ENCODE data around the gene SNX22. TPM values are rescaled to one million over a fixed set of nuclear protein-coding genes. Genes with fewer than 3 reads are reported as not detected.
"Not testable (repeated sequence)": the region's sequence is repeated elsewhere in the genome, so short reads cannot be mapped to it uniquely, and the experiment has no call there.

Gene SNX22
- polyA plus RNA-seq (ENCODE audit: insufficient read length in 4 of 4), result 1 to 10 TPM; 1.1 to 2.7 (median 1.9) TPM

DNA sequence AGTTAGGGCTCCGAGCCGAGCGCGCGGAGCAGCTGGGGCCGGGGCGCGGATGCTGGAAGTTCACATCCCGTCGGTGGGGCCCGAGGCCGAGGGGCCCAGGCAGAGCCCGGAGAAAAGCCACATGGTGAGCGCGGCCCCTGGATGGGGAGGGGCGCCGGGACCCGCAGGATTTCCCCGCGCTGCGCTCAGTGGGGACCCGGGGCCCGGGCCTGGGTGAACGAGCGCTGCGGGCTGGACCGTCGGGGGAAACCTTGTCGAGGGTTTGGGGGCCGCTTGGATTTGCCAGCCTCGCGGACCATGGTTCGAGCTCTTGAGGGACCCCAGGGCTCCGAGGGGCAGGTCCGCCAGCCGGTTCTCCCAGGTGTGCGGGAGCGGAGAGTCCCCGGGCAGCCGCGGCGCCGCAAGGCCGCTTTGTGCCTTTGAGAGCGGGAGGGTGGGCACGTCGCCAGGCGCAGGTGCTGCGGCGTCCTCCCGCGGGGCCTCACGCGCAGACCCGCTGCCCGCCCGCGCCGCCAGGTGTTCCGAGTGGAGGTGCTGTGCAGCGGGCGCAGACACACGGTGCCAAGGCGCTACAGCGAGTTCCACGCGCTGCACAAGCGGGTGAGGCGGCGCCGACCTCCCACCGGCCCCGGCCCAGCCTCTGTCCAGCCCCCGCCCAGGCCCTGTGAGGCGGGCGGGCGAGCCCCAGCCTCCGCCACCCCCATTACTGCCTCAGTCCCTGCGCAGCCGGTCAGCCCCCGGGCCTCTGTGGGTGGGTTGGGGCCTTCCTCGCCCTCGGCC lies at the start of gene SNX22:
TSS of gene SNX22 (plus strand) at position 5 of the 780 bp plus-strand sequence. CDS start at position 50, 45 bp downstream.
- DNase-seq (ENCODE audit: low read depth in 4 of 4, low spot score in 2 of 4), result no peak

DNA sequence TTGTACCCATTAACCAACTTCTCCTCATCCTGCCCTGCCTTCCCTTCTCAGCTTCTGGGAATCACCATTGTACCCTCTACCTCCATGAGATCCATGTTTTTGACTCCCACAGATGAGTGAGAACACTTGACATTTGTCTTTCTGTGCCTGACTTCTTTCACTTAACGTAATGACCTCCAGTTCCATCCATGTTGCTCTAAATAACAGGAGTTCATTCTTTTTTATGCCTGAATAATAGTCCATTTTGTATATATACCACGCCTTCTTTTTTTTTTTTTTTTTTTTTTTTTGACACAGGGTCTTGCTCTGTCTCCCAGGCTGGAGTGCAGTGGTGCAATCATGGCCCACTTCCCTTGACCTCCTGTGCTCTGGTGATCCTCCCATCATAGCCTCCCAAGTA lies 49.0 kb upstream of the SNX22 start:
- no peak for DNase-seq (ENCODE audit: low read depth in 4 of 4, low spot score in 2 of 4)

DNA sequence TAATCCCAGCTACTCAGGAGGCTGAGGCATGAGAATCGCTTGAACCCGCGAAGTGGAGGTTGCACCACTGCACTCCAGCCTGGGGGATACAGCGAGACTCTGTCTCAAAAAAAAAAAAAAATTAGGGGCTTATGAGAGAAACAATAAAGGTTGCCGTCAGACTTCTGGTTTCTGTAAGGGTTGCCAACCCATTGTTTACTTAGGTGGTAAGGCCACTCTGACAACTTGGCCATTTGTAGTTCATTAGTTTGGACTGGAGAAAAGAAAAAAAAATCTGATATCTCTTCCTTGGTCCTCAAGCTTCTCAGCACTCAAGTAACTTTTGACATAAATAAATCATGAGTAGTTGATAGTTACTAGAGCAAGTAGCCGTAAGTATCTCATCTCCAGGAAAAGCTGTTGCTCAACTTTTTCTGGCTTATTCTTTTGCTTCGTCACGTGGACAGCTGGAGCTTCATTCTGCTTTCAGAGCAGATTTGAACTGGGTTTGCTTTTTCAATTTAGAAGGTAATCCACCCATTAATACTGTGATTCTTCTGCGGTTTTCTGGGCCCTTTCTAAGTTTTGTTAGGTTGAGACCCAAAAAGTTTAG lies 46.3 kb upstream of the SNX22 start:
- no peak for DNase-seq (ENCODE audit: low read depth in 4 of 4, low spot score in 2 of 4)

DNA sequence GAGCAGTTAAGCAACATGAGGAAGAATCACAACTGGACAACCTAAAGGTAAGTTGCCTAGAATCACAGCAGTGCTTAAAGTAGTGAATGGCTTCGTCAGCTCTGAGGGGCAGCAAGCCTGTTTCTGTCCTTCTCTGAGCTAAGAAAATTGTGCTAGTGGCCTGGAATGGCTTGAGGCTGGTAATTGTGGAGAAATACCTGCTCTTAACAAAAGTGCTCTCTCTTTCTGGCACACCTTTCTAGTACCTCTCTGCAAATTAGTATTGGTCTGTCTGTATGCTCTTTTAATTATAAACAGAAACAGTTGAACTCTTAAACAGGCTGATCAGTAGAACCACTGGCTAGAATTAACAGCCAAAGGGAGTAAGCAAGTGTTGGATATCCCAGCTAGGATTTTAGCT lies 44.2 kb upstream of the SNX22 start:
- no peak for DNase-seq (ENCODE audit: low read depth in 4 of 4, low spot score in 2 of 4)

DNA sequence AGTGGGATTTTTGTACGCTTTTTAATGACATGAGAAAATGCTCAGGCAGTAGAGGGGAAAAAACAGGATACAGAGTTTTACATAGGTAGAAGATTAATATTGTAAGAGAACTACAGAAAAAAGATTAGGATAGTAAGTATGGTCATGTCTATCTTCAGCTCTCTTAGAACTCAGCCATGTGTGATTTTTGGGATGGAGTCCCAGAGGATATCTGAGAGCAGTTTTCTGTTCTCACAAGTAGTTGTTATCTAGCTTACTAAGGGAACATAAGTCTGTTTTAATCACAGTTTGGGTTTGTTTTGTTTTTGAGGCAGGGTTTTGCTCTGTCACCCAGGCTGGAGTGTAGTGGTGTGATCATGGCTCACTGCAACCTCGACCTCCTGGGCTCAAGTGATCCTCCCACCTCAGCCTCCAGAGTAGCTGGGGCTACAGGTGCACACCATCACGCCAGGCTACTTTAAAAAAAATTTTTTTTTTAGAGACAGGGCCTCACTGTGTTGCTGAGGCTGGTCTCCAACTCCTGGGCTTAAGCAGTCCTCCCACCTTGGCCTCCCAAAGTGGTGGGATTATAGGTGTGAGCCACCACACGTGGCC lies 41.3 kb upstream of the SNX22 start:
- DNase-seq (ENCODE audit: low read depth in 4 of 4, low spot score in 2 of 4), result not testable (repeated sequence)

DNA sequence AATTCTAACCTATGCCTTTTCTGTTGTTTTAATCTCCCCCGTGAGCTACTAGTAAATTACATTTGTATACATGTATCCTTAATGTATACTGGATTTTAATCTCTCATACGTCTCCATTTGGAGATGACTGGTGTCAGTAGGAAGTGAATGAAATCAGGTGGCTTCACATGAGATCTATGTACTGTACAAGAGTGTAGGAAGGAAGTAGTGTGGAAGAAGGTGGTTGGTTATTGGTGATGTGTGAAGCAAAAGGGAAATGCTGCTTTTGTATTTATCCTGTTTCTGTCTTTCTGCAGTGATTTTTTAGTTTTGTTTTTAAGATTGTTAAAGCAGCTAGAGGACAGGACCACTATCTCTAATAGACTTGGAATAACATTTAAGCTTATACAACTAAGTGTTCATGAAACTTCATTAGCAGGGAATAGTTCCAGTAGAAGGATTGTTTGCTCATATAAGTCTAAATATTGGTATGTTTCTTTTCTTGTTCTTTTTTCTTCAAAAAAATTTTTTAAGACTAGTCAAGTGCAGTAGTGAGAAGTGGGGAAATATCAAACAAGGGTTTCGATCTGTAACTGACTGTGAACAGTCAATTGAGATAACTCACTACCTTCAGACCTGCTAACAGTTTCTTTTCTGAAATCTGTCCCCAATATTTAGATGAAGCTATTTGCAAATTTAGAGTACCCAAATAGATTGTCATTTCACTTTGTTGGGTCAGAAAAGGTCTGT lies 40.4 kb upstream of the SNX22 start:
- no peak for DNase-seq (ENCODE audit: low read depth in 4 of 4, low spot score in 2 of 4)

DNA sequence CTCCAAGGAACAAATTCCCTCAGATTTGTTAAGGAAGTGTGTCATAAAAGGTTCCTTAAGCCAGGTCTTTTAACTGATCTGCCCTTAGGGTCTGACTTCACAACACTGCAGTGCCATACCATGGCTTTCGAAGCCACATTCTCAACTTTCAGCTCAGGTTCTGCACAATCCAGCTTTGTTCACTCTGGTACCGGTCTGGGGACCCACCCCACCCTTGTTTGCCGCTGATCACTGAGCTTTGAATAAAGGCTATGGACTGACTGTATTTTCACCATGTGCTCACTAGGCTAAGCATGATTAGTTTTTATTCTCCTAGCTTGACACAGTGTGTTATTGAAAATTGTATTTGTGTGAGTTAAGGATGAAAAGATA lies 39.9 kb upstream of the SNX22 start:
- no peak for DNase-seq (ENCODE audit: low read depth in 4 of 4, low spot score in 2 of 4)

DNA sequence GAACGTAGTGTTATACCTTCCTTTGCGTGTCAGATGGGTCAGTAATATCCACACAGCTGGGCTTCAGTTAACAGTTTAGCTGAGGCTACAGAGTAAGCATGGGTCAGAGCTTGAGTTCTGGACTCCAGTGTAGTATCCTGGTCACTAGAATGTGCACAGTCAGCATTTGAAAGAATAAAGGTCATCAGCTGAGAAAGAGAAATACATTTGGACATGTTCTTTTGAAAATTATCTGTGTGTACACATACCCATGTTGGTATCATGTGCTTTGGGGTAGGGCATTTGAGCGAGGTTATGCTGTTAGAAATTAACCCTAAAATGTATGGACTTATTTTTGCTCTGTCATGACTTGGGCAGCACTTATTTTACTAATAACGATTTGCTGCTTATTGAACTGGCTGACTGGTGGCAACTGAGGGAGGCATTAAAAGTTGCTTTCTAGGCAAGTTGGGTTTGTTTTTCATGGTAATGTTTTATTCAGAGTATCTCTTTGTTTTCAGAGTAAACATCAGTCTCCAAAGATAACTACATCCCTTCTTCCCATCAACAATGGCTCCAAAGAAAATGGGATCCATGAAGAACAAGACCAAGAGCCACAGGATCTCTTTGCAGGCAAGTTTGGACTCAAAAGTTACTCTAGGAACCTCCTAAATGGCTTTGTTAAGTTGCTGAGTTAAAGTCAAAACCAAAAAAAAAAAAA lies 39.3 kb upstream of the SNX22 start:
- no peak for DNase-seq (ENCODE audit: low read depth in 4 of 4, low spot score in 2 of 4)

DNA sequence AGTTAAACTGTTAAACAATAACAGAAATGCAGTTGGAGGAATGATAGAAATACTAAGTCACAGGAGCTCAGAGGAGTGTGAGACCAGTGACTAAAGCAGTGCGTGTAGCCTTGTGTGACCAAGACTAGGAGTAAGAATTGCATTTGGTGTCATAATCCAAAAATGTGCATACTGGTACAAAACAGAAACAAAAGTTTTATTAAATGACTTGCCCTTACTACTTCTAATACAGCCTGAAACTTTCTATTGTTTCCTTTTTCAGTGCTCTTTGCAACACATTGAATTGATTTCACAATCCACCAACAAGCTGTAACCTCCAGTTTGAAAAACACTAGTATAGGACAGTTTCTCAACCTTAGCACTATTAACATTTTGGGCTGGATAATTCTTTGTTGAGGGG lies 38.6 kb upstream of the SNX22 start:
- DNase-seq (ENCODE audit: low read depth in 4 of 4, low spot score in 2 of 4), result no peak

DNA sequence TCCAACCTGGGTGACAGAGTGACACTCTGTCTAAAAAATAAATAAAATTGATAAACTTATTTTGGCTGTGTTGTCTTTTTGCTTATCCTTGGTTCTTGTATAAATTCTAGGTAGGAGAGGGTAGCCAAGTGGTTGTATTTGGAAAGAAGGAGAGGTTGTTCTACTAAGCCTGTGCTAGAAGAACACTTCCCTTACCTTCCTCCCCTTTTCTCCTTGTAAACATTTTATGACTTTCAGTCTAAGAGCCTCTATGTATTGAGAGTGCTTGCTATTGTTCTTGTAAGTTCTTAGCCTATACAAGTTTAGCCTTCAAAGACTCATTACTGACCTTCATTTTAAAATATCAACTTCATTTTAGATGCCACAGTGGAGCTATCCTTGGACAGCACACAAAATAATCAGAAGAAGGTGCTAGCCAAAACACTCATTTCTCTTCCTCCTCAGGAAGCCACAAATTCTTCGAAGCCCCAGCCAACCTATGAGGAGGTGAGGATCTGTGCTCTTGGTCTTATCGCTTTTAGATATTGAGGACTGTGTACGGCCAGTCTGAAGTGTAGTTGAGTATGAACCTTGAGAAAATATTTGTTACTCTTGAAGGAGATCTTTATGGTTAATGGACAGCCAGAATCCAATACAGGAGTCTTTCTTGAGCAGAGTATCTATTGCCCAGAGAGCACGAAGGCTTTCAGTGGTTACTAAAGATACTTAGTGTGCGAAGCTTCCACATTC lies 33.6 kb upstream of the SNX22 start:
- no peak for DNase-seq (ENCODE audit: low read depth in 4 of 4, low spot score in 2 of 4)

DNA sequence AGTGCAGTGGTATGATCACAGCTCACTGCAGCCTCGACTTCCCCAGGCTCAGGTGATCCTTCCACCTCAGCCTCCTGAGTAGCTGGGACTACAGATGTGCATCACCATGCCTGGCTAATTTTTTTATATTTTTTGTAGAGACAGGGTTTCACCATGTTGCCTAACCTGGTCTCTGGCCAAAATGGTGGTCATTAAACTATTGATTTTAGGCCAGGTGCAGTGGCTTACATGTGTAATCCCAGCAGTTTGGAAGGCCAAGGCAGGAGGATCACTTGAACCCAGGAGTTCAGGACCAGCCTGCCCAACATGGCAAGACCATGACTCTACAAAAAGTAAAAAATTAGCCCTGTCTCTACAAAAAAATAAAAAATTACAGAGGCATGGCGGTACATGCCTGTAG lies 31.2 kb upstream of the SNX22 start:
- DNase-seq (ENCODE audit: low read depth in 4 of 4, low spot score in 2 of 4), result not testable (repeated sequence)

DNA sequence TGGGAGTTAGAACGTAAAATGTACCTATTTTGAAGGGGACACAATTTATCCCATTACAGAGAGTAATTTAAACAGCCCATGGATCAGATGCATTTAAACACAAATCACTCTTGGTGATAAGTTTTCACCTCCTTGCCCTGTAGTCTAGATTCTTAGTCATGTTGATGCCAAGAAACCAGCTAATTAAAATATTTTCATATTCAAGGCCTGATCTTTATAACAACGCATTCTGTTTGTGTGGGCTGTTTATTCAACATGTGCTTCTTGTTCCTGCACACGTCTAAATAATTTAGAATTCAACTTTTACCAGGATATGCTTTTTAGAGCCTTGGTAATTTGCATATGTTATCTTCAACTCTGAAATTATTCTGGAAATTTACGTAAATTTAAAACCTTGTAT lies 29.9 kb upstream of the SNX22 start:
- DNase-seq (ENCODE audit: low read depth in 4 of 4, low spot score in 2 of 4), result no peak

DNA sequence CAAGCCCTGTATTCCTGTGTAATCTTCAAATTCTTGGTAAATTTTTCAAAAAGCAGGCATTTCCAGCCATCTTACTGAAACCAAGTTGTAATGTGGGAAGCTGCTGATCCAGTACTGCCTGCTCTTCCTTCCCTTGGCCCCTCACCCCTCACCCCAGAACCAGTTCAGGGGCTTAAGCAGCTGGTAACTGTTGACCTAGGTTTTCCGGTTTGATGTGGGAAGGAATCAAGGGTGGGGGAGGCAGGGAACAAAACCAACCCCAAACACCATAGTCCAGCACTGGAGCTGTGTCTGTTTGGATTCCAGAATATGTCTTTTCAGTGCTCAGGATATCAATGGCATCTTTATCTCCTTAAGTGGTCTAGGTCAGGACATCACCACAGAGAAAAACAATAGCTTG lies 29.1 kb upstream of the SNX22 start:
- no peak for DNase-seq (ENCODE audit: low read depth in 4 of 4, low spot score in 2 of 4)

DNA sequence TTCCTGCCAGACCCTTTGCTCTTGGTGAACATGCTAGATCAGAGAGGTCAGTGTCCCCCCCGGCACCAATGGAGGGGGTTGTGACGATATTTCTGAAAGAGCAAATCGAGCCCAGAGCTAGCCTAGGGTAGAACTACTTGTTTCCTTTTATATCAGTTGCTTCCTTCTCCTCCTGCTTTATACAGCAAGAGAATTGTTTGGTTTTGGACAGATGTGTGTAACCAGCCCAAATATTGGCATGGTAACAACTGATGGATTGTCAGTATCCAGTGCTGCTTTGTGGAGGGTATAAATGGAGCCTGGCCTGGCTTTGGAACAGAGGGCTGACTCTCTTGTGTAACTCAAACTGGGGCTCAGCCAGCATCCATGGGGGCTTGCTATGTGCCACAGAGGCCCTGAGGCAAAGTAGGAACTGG lies 28.6 kb upstream of the SNX22 start:
- DNase-seq (ENCODE audit: low read depth in 4 of 4, low spot score in 2 of 4), result no peak

DNA sequence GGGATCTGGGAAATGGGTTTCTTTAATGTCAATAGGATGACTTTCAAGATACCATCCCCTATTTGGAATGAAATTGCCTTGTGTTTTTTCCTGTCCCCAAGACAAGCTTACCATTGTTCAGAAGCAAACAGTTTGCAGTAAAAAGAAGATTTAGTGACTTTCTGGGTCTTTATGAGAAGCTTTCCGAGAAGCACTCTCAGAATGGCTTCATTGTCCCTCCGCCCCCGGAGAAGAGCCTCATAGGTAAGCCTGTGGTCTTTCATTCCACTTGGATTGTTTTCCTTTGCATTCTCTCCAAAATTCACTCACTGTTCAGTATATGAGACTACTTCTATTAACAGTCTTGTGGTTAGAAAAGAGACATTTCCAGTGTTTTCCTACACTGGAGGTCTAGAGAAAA lies 25.6 kb upstream of the SNX22 start:
- no peak for DNase-seq (ENCODE audit: low read depth in 4 of 4, low spot score in 2 of 4)

DNA sequence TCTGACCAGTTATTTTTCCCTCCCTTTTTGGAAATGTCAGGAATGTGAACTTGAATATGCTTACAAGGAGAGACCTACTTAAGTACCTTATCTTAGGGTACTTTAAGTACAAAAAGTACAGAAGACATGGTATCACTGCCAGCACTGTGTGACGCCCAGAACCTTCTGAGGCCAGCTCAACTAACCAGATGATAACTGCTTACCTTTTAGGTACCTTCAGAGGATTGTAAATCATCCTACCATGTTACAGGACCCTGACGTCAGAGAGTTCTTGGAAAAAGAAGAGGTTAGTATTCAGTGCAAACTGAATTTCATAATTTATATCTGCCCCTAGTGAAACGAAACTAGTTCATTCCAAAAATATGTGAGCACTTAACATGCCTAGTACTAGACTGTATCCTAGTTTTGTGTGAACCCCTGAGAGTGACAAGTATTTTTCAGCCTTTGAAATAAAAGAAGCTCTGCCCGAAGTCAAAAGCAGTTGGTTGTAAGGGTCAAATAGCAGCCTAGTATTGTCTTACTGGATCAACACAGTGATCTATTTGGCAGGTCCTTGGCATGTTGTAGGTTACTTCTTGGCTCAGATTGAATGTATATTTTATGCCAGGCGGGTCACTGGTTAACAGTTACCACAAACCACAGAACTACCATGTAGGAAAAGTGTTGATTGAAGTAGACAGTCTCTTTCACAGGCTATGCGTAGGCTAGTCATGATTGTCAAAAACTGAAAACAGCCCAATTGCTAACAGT lies 23.8 kb upstream of the SNX22 start:
- no peak for DNase-seq (ENCODE audit: low read depth in 4 of 4, low spot score in 2 of 4)

DNA sequence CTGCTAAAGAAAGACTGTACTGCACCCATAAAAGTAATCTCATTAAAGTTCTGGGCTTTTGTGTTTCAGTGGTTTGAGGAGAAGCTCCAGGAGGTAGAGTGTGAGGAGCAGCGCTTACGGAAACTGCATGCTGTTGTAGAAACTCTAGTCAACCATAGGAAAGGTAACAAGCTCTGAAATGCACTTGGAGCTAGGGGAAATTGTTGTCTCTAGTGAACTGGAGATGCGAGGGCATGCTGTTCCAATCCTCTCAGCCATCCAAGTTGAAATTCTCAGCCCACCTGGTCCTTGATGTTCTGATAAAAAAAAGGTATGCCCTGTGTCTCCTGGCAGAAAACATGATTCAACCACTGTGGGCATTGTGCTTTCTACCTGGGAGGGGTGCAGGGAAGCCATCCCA lies 21.4 kb upstream of the SNX22 start:
- no peak for DNase-seq (ENCODE audit: low read depth in 4 of 4, low spot score in 2 of 4)

DNA sequence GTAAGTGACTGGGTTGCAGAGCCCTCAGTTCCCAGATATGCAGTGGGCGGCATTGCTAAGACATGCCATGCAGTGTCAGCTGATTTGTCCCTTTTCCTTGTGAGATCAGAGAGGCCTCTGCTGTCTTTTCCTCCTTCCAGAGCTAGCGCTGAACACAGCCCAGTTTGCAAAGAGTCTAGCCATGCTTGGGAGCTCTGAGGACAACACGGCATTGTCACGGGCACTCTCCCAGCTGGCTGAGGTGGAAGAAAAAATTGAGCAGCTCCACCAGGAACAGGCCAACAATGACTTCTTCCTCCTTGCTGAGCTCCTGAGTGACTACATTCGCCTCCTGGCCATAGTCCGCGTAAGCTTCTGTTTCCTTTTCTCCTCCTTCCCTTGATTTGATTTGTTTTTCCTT lies 20.0 kb upstream of the SNX22 start:
- no peak for DNase-seq (ENCODE audit: low read depth in 4 of 4, low spot score in 2 of 4)

DNA sequence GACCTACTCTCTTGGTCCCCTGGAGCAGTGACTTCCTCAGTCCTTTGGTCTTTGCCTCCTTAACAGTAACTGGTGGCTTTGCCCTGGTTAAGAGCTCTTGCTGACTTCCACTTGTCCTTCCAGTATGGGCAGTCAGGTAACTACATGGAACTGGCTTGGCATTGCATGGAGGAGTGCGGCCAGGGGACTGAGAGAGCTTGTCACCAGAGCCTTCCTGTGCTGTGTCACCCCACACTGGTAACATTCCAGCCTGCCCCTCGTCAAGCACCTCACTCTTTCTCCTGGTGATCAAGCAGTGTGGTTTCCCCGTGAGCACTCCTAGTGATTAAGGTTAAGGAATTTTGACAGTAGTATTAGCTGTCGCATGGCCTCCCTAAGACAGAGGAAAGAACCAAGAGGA lies 19.3 kb upstream of the SNX22 start:
- no peak for DNase-seq (ENCODE audit: low read depth in 4 of 4, low spot score in 2 of 4)

All from left renal cortex interstitium (tissue), 4 donors.